GM12891 (cell line): ENCODE results near the gene IGF2R. TPM values are rescaled to one million over a fixed set of nuclear protein-coding genes. Genes with fewer than 3 reads are reported as not detected.
"Not testable (repeated sequence)": the region's sequence is repeated elsewhere in the genome, so short reads cannot be mapped to it uniquely, and the experiment has no call there.

Source experiments
- DNase-seq: peaks from one replicate; pipeline ENCODE4 v3.0.0; 2011; ENCODE audit warnings: low spot score; ENCODE audit not compliant: insufficient read length
- FAIRE-seq: peaks from 2 replicates; lab custom pipeline; 2011; peaks lifted over from hg19 to GRCh38; lab: Jason Lieb, UNC
- PAX5 ChIP-seq: IDR thresholded peaks from 2 replicates; pipeline ENCODE4 v1.6.1; 2011; ENCODE audit warnings: low read length, moderate library complexity, mild to moderate bottlenecking; ENCODE audit not compliant: insufficient read depth, severe bottlenecking
- POLR2A ChIP-seq: IDR thresholded peaks from 2 replicates; pipeline ENCODE4 v1.6.1; 2011; ENCODE audit warnings: low read depth, low read length, control low read depth
- POLR2AphosphoS5 ChIP-seq: IDR thresholded peaks from 2 replicates; pipeline ENCODE4 v1.6.1; 2011; ENCODE audit warnings: low read depth, low read length, control low read depth
- POU2F2 ChIP-seq: IDR thresholded peaks from 2 replicates; pipeline ENCODE4 v1.6.1; 2011; ENCODE audit warnings: low read depth, mild to moderate bottlenecking, control low read depth, low read length, moderate library complexity
- SPI1 ChIP-seq: IDR thresholded peaks from 2 replicates; pipeline ENCODE4 v1.6.1; 2011; ENCODE audit warnings: low read depth, low read length, control low read depth
- TAF1 ChIP-seq: IDR thresholded peaks from 2 replicates; pipeline ENCODE4 v1.6.1; 2011; ENCODE audit warnings: low read depth, low read length, control low read depth
- polyA plus RNA-seq: library from polyadenylated mRNA; unstranded; fragments of >200 nt; gene quantifications from one replicate; pipeline ENCODE4 v1.2.1, GENCODE V29; 2012; ENCODE audit warnings: low read depth, missing spikeins, inconsistent platforms; ENCODE audit not compliant: missing spikeins

The IGF2R gene, protein sequence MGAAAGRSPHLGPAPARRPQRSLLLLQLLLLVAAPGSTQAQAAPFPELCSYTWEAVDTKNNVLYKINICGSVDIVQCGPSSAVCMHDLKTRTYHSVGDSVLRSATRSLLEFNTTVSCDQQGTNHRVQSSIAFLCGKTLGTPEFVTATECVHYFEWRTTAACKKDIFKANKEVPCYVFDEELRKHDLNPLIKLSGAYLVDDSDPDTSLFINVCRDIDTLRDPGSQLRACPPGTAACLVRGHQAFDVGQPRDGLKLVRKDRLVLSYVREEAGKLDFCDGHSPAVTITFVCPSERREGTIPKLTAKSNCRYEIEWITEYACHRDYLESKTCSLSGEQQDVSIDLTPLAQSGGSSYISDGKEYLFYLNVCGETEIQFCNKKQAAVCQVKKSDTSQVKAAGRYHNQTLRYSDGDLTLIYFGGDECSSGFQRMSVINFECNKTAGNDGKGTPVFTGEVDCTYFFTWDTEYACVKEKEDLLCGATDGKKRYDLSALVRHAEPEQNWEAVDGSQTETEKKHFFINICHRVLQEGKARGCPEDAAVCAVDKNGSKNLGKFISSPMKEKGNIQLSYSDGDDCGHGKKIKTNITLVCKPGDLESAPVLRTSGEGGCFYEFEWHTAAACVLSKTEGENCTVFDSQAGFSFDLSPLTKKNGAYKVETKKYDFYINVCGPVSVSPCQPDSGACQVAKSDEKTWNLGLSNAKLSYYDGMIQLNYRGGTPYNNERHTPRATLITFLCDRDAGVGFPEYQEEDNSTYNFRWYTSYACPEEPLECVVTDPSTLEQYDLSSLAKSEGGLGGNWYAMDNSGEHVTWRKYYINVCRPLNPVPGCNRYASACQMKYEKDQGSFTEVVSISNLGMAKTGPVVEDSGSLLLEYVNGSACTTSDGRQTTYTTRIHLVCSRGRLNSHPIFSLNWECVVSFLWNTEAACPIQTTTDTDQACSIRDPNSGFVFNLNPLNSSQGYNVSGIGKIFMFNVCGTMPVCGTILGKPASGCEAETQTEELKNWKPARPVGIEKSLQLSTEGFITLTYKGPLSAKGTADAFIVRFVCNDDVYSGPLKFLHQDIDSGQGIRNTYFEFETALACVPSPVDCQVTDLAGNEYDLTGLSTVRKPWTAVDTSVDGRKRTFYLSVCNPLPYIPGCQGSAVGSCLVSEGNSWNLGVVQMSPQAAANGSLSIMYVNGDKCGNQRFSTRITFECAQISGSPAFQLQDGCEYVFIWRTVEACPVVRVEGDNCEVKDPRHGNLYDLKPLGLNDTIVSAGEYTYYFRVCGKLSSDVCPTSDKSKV (N-terminal part only)
- 19.8 TPM for polyA plus RNA-seq

DNA sequence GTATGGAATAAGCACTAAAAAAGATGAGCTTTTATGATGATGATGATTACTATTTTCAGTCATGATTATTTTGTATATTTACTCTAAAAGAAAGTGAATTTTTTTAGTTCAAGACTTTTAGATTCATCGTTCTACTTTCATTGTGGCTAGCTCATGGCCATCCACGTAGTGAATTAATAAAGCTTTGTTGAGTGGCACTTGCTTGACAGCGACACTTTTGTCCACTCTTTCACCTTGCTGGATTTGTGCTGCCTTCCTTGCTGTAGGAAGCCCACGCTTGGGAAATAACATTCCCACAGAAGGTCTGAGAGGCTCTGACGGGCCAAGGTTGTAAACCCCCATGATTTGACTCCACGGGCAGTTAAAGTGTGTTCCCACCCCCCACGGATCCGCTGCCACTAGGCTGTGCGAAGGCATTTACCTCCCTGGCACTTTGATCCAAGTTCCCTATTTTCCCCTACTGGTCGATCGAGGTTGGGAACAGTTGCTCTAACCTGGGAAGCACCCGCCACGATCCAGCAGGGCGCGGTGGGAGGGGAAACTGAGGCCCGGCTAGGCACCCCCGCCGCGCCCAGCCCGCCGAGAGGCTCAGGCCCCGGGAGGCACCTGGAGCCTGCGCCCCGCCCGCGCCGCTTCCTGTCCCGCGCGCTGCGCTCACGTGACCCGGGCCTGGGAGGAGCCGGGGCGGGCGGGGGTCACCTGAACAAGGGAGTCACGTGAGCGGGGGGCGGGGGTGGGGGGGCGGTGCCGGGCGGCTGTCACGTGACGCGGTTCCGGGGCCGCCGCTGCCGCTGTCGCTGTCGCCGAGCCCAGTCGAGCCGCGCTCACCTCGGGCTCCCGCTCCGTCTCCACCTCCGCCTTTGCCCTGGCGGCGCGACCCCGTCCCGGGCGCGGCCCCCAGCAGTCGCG is at the start of gene IGF2R:
IGF2R (plus strand) TSS at position 788 of the 909 bp plus-strand sequence. CDS start 165 bp downstream, outside the sequence.
- FAIRE-seq (peak; percentile 91), DNase-seq (peak; percentile 97)
- TF ChIP-seq POLR2A (peak; percentile 88), SPI1 (no peak; the same call in 1 of the 2 replicates), POLR2AphosphoS5 (peak; percentile 75), TAF1 (peak; percentile 34; the same call in 1 of the 2 replicates)

DNA sequence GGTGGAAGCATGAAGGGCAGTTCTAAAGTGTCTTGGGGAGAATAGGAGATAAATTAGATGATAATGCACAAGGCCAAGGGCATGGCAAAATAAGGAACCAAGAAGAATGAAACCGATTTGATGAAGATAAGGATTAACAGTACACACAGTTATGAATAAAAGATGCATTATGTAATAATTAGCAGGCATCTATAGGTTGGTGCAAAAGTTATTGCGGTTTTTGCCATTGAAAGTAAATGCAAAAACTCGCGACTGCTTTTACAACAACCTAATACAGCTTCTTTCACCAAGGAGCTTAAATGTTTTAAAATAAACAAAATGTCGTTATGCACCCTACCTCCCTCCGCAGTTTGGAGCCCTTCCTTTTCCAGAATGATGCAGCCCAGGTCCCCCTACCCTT is 49.1 kb upstream of the IGF2R start:
- TF ChIP-seq POLR2A (no peak), PAX5 (no peak), POLR2AphosphoS5 (no peak), SPI1 (no peak), POU2F2 (no peak), TAF1 (no peak)
- DNase-seq (no peak), FAIRE-seq (no peak)

DNA sequence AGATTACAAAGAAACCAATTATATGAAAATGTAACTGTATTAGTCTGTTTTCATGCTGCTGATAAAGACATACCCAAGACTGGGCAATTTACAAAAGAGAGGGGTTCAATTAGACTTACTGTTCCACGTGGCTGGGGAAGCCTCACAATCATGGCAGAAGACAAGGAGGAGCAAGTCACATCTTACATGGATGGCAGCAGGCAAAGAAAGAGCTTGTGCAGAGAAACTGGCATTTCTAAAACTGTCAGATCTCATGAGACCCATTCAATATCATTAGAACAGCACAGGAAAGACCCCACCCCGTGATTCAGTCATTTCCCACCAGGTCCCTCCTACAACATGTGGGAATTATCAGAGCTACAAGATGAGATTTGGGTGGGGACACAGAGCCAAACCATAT is 44.7 kb upstream of the IGF2R start:
- not testable (repeated sequence) for DNase-seq, FAIRE-seq

DNA sequence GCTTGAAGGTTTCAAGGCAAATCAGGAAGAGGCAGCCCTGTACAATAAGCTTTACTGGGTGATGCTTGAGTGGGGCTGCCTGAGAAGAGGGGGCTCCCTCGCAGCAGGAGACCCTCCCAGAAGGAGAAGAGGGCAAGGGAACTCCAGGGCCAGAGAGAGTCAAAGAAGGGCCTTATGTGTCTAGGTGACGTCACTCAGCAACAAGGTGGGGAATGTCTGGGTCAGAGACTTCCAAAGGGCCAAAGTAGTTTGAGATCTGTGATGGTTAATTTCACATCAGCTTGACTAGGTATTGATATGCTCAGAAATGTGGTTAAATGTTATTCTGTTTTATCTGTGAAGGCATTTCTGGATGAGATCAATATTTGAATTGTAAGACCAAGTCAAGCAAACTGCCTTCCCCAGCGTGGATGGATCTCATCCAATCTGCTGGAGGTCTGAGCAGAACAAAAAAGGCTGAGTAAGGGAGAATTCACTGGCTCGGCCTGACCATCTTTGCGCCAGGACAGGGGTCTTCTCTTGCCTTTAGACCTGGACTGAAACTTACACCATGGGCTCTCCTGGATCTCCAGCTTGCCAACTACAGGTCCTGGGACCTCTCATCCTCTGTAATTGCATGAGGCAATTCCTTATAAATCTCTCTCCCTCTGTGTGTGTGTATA is 42.2 kb upstream of the IGF2R start:
- FAIRE-seq, result no peak
- TF ChIP-seq POLR2A, result no peak
- TF ChIP-seq TAF1, result no peak
- TF ChIP-seq SPI1, result no peak
- TF ChIP-seq POLR2AphosphoS5, result no peak
- TF ChIP-seq PAX5, result no peak
- TF ChIP-seq POU2F2, result no peak
- no peak for DNase-seq

DNA sequence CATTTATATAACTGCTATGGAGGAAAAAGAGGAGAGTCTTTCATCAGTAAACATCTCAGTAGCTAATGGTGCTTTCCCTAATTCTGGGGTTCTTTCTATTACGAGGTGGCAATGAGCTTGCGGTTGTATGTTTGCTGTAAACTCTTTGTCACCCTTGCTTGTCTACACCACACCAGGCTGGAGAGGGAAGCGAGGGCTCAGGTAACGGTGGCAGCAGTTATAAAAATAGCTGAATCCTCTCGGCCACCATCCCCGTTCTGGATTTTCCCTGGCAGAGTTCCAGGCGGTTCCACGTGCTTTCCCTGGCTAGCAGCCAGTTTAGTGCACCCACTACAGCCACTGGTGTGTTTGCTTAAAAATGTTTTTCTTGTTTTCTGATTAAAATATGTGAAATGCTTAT is 39.1 kb upstream of the IGF2R start:
- DNase-seq (no peak), FAIRE-seq (peak; percentile 67)
- TF ChIP-seq PAX5 (no peak), POLR2A (no peak), TAF1 (no peak), SPI1 (no peak), POU2F2 (no peak), POLR2AphosphoS5 (no peak)

DNA sequence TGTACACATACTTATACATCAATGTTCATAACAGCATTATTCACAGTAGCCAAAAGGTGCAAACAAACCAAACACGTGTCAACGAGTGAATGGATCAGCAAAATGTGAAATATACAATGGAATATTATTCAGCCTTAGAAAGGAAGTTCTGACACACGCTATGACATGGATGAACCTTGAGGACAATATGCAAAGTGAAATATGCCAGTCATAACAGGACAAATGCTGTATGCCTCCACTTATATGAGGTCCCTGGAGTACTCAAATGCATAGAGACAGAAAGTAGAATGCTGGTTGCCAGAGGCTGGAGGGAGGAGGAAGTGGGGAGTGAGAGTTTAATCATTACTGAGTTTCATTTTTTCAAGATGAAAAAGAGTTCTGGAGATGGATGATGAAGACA is 37.8 kb upstream of the IGF2R start:
- peak; percentile 91 for TF ChIP-seq SPI1
- TF ChIP-seq POU2F2, result peak; percentile 86
- TF ChIP-seq POLR2A, result no peak
- peak; percentile 82 for FAIRE-seq
- DNase-seq, result no peak

DNA sequence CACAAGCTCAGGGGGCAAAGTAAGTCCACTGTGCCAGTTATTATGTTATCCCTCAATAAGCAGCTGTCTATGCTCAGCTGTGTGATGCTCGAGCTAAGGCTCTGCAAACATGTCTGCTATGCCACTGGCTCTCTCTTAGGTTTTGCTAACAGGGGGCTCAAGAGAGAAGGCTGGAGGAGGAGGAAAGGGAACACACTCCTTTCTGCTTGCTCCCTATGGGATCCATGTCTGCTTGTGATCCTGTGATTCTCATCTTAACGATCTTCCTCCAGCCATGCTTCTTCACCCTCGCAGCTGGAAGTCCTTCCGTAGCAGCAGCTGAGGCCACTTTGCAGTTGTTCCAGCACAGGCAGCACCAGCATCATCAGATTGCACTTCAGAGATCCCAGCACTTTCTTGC is 37.0 kb upstream of the IGF2R start:
- DNase-seq (no peak), FAIRE-seq (no peak)
- TF ChIP-seq TAF1 (no peak), SPI1 (no peak), PAX5 (no peak), POU2F2 (no peak), POLR2A (no peak), POLR2AphosphoS5 (no peak)

DNA sequence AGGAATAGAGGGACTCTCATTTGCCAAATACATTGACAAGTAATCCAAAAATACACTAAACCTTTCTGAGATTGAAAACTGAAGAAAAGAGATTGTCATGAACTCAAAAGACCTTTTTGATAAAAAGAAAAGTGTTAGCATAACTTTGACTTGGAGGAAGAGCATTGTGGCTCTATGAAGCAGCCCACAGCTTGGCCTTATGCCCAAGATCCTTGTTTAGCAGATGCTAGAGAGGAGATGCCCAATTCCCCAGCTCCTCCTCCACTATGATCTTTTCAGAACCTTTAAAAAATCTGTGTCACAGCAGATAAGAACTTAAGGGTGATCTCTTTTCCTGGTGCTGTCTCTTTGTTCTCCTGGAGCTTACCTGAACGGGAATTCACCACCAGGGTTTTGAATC is 35.8 kb upstream of the IGF2R start:
- DNase-seq (no peak), FAIRE-seq (no peak)
- TF ChIP-seq TAF1, result no peak
- TF ChIP-seq POLR2AphosphoS5, result no peak
- TF ChIP-seq POLR2A, result no peak
- no peak for TF ChIP-seq PAX5
- TF ChIP-seq POU2F2, result no peak
- TF ChIP-seq SPI1, result no peak
